PC-3 (cell line): ENCODE results near the gene SHCBP1L. TPM values are rescaled to one million over a fixed set of nuclear protein-coding genes. Genes with fewer than 3 reads are reported as not detected.
A peak's percentile ranks its signal among the peaks of the same experiment; 100 is the strongest.

Experiments used
- ATAC-seq: fragments of 200-7000 bp; cut with Tn5 transposase; 2 replicates; pipeline ENCODE4 v1.9.1; 2020; ENCODE audit warnings: mild to moderate bottlenecking, moderate library complexity
- BruUV-seq: library from RNA; stranded (reverse); fragments of 400-500 nt; replicated peaks from 2 replicates; lab custom pipeline; 2021; lab: Mats Ljungman, UMichigan
- CTCF ChIA-PET: fragments of 300-600 bp; sonication (Branson Sonifier 250); formaldehyde crosslinking; loops from one replicate; lab custom pipeline; 2022; ENCODE audit warnings: antibody characterized with exemption; lab: Charles Lee
- POLR2A ChIA-PET: fragments of 300-600 bp; sonication (Branson Sonifier 250); formaldehyde crosslinking; loops from one replicate; lab custom pipeline; 2022; ENCODE audit warnings: antibody characterized with exemption; ENCODE audit not compliant: unreplicated experiment; lab: Charles Lee
- DNase-seq: peaks from one replicate; pipeline ENCODE4 v3.0.0-alpha.2; 2015
- H2AFZ ChIP-seq: fragments of 300-600 bp; sonication (generic); 2 replicates; pipeline ENCODE4 v1.6.0; 2016; ENCODE audit warnings: antibody characterized with exemption, low read length
- H3F3A ChIP-seq: fragments of 300-600 bp; sonication (generic); one replicate; pipeline ENCODE4 v1.6.0; 2017; ENCODE audit warnings: antibody characterized with exemption, low read length, control low read depth, mild to moderate bottlenecking; ENCODE audit not compliant: unreplicated experiment
- H3K27ac ChIP-seq: fragments of 300-600 bp; sonication (generic); 2 replicates; pipeline ENCODE4 v1.5.1; 2016; ENCODE audit warnings: mild to moderate bottlenecking, low read length
- H3K27me3 ChIP-seq: fragments of 300-600 bp; sonication (generic); 2 replicates; pipeline ENCODE4 v1.6.1; 2016; ENCODE audit warnings: low read length, mixed read lengths
- H3K36me3 ChIP-seq: fragments of 300-600 bp; sonication (generic); 2 replicates; pipeline ENCODE4 v1.6.1; 2016; ENCODE audit warnings: low read depth, mixed run types, low read length, mixed read lengths
- H3K4me1 ChIP-seq: fragments of 300-600 bp; sonication (generic); 2 replicates; pipeline ENCODE4 v1.5.1; 2016; ENCODE audit warnings: low read length; ENCODE audit not compliant: insufficient read depth
- H3K4me2 ChIP-seq: fragments of 300-600 bp; sonication (generic); 2 replicates; pipeline ENCODE4 v1.6.0; 2016; ENCODE audit warnings: low read length
- H3K4me3 ChIP-seq: fragments of 300-600 bp; sonication (generic); 2 replicates; pipeline ENCODE4 v1.5.1; 2016; ENCODE audit warnings: mild to moderate bottlenecking, low read length, mixed read lengths
- H3K79me2 ChIP-seq: fragments of 300-600 bp; sonication (generic); 2 replicates; pipeline ENCODE4 v1.6.1; 2017; ENCODE audit warnings: low read length, mixed read lengths
- H3K9ac ChIP-seq: fragments of 300-600 bp; sonication (generic); 2 replicates; pipeline ENCODE4 v1.6.0; 2016; ENCODE audit warnings: mild to moderate bottlenecking, low read length
- H3K9me2 ChIP-seq: fragments of 300-600 bp; sonication (generic); replicated peaks from 2 replicates; pipeline ENCODE4 v1.6.1; 2016; ENCODE audit warnings: mixed run types, low read length, mixed read lengths
- H3K9me3 ChIP-seq: fragments of 300-600 bp; sonication (generic); 2 replicates; pipeline ENCODE4 v1.6.1; 2016; ENCODE audit warnings: low read length, mixed read lengths
- H4K20me1 ChIP-seq: fragments of 300-600 bp; sonication (generic); 2 replicates; pipeline ENCODE4 v1.6.1; 2016; ENCODE audit warnings: low read length, mixed read lengths
- EZH2 ChIP-seq: fragments of 300-600 bp; sonication (generic); IDR thresholded peaks from one replicate; pipeline ENCODE4 v1.6.1; 2017; ENCODE audit warnings: antibody characterized with exemption, mild to moderate bottlenecking, low read length; ENCODE audit not compliant: unreplicated experiment
- EZH2phosphoT487 ChIP-seq: fragments of 300-600 bp; sonication (generic); IDR thresholded peaks from 2 replicates; pipeline ENCODE4 v1.6.1; 2018; ENCODE audit warnings: mild to moderate bottlenecking, antibody characterized with exemption, low read length, borderline replicate concordance
- intact Hi-C: fragments of 100-400 bp; cut with micrococcal nuclease; formaldehyde crosslinking; loops from 2 replicates; pipeline ENCODE4 v1.9.0; 2023
- total RNA-seq: library from RNA; depleted of rRNA; stranded (reverse); fragments of >200 nt; gene quantifications from 2 replicates; pipeline ENCODE4 v1.2.3, GENCODE V29; 2014
- TF ChIP-seq, protein P1 (sequence below): fragments of 300-600 bp; sonication (generic); conservative IDR thresholded peaks from 2 replicates; pipeline ENCODE4 v1.5.1; 2017; ENCODE audit warnings: antibody characterized with exemption, low read depth, mild to moderate bottlenecking, low read length

The SHCBP1L gene
- total RNA-seq, 1 experiment from 2014 or later, result not detected

DNA sequence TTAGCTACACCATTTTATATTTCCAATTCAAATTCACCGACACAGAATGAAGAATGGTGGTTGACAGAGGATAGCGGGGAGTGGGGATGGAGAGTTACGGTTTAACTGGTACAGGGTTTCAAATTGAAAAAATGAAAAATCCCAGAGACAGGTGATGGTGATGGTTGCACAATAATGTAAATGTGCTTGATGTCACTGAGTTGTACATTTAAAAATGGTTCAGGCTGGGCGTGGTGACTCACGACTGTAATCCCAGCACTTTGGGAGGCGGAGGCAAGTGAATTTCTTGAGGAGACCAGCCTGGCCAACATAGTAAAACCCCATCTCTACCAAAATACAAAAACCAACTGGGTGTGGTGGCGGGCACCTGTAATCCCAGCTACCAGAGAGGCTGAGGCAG, 31.2 kb upstream of the SHCBP1L start:
- no peak overlapping the region for H3K4me2 ChIP-seq
- H2AFZ ChIP-seq, result no peak overlapping the region
- POLR2A ChIA-PET, result interaction anchor here (0.6 kb wide), 1 partner anchor 747 kb away, joined by 3 read pairs; no protein-coding TSS in a partner anchor
- no peaks in the 10 kb centered on the region for H3K9me2 ChIP-seq
- intact Hi-C loops, result no loop called here
- no peak overlapping the region for H3K4me3 ChIP-seq
- no peaks in the 10 kb centered on the region for H3K9me3 ChIP-seq
- CTCF ChIA-PET, result no interaction called here
- H3K4me1 ChIP-seq, result no peaks in the 10 kb centered on the region
- BruUV-seq, result no TSS peak
- no peak for ATAC-seq
- no peaks in the 10 kb centered on the region for H4K20me1 ChIP-seq
- no peak for DNase-seq
- no peaks in the 10 kb centered on the region for H3K36me3 ChIP-seq
- no peak overlapping the region for H3K27ac ChIP-seq
- H3K9ac ChIP-seq, result no peak overlapping the region
- TF ChIP-seq, protein P1, sequence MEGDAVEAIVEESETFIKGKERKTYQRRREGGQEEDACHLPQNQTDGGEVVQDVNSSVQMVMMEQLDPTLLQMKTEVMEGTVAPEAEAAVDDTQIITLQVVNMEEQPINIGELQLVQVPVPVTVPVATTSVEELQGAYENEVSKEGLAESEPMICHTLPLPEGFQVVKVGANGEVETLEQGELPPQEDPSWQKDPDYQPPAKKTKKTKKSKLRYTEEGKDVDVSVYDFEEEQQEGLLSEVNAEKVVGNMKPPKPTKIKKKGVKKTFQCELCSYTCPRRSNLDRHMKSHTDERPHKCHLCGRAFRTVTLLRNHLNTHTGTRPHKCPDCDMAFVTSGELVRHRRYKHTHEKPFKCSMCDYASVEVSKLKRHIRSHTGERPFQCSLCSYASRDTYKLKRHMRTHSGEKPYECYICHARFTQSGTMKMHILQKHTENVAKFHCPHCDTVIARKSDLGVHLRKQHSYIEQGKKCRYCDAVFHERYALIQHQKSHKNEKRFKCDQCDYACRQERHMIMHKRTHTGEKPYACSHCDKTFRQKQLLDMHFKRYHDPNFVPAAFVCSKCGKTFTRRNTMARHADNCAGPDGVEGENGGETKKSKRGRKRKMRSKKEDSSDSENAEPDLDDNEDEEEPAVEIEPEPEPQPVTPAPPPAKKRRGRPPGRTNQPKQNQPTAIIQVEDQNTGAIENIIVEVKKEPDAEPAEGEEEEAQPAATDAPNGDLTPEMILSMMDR, result no peak
- TF ChIP-seq EZH2phosphoT487 (no peak), EZH2 (no peak)
- H3K27me3 ChIP-seq, result no peaks in the 10 kb centered on the region
- H3F3A ChIP-seq, result no peaks in the 10 kb centered on the region
- no peaks in the 10 kb centered on the region for H3K79me2 ChIP-seq

DNA sequence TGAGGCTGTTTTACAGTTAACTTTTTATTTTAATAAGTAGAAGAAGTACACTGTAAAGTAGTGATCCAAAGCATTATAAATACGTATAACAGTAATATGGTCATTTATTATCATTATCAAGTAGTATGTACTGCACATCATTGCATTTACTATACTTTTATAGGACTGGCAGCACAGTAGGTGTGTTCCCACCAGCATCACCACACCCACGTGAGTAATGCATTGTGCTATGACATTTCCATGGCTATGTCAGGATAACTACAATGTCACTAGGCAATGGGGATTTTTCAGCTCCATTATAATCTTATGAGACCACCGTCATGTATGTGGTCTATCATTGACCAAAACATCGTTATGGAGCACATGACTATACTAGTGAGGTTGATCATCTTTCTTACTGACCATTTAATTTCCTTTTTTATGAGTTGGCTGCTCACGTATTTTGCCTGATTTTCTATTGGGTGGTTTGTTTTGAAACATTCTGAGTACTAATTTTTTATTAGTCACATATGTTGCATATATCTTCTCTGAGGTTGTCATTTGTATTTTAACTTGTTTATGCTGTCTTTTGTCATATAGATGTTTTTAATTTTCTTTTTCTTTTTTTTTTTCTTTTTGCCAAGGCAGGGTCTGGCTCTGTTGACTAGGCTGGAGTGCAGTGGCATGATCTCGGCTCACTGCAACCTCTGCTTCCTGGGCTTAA, 25.3 kb upstream of the SHCBP1L start:
- Histone ChIP-seq H4K20me1 (no peaks in the 10 kb centered on the region), H3K27me3 (no peaks in the 10 kb centered on the region), H3K4me2 (no peak overlapping the region), H3K36me3 (no peaks in the 10 kb centered on the region), H3K9me2 (no peaks in the 10 kb centered on the region), H2AFZ (no peak overlapping the region), H3K4me3 (no peak overlapping the region), H3F3A (no peaks in the 10 kb centered on the region), H3K27ac (peak overlapping the region; percentile 14; the same call in 1 of the 2 replicates), H3K79me2 (no peaks in the 10 kb centered on the region), H3K4me1 (peaks cover 16% of the 10 kb centered on the region), H3K9ac (no peak overlapping the region), H3K9me3 (no peaks in the 10 kb centered on the region)
- CTCF ChIA-PET, result interaction anchor here (0.5 kb wide), 1 partner anchor 29 kb away, joined by 3 read pairs; no protein-coding TSS in a partner anchor
- intact Hi-C loops, result no loop called here
- ATAC-seq, result peak; percentile 67
- BruUV-seq, result no TSS peak
- DNase-seq, result peak; percentile 47
- TF ChIP-seq, protein P1, result no peak
- TF ChIP-seq EZH2phosphoT487, result no peak
- no peak for TF ChIP-seq EZH2
- POLR2A ChIA-PET, result no interaction called here

DNA sequence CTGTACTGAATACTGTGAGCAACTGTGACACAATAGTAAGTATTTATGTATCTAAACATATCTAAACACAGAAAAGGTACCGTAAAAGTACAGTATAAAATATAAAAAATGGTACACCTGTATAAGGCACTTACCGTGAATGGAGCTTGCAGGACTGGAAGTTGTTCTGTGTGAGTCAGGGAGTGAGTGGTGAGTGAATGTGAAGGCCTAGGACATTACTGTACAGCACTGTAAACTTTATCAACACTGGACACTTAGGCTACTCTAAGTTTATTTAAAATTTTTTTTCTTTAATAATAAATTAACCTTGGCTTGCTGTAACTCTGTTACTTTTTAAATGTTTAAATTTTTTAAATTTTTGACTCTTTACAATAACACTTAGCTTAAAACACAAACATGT, 24.5 kb upstream of the SHCBP1L start:
- TF ChIP-seq, protein P1, result no peak
- no peak for TF ChIP-seq EZH2
- no peak for TF ChIP-seq EZH2phosphoT487
- no peaks in the 10 kb centered on the region for H4K20me1 ChIP-seq
- no peak overlapping the region for H2AFZ ChIP-seq
- H3K27ac ChIP-seq, result peak overlapping the region; percentile 14; the same call in 1 of the 2 replicates
- ChIA-PET CTCF (no interaction called here), POLR2A (no interaction called here)
- no peaks in the 10 kb centered on the region for H3F3A ChIP-seq
- no peaks in the 10 kb centered on the region for H3K9me2 ChIP-seq
- H3K9ac ChIP-seq, result no peak overlapping the region
- no peaks in the 10 kb centered on the region for H3K36me3 ChIP-seq
- DNase-seq (peak; percentile 43), ATAC-seq (peak; percentile 50; the same call in 1 of the 2 replicates)
- H3K4me1 ChIP-seq, result peaks cover 16% of the 10 kb centered on the region
- no peak overlapping the region for H3K4me2 ChIP-seq
- intact Hi-C loops, result no loop called here
- H3K4me3 ChIP-seq, result no peak overlapping the region
- H3K27me3 ChIP-seq, result no peaks in the 10 kb centered on the region
- H3K79me2 ChIP-seq, result no peaks in the 10 kb centered on the region
- BruUV-seq, result no TSS peak
- H3K9me3 ChIP-seq, result no peaks in the 10 kb centered on the region
